AG10803 (cell line): ENCODE data around the gene MAT1A.
A peak's percentile ranks its signal among the peaks of the same experiment; 100 is the strongest.
"Not testable (repeated sequence)": the region's sequence is repeated elsewhere in the genome, so short reads cannot be mapped to it uniquely, and the experiment has no call there.

Source experiments
- DNase-seq: peaks from one replicate; pipeline ENCODE4 v3.0.0; 2010; ENCODE audit warnings: low read depth
- H3K4me3 ChIP-seq: 2 replicates; pipeline ENCODE4 v1.5.1; 2011; ENCODE audit warnings: mild to moderate bottlenecking, low read length, control low read depth
- TF ChIP-seq, protein P1 (sequence below): conservative IDR thresholded peaks from 2 replicates; pipeline ENCODE4 v1.5.1; 2011; ENCODE audit warnings: mild to moderate bottlenecking, low read length, control low read depth, inconsistent platforms

MAT1A gene

DNA sequence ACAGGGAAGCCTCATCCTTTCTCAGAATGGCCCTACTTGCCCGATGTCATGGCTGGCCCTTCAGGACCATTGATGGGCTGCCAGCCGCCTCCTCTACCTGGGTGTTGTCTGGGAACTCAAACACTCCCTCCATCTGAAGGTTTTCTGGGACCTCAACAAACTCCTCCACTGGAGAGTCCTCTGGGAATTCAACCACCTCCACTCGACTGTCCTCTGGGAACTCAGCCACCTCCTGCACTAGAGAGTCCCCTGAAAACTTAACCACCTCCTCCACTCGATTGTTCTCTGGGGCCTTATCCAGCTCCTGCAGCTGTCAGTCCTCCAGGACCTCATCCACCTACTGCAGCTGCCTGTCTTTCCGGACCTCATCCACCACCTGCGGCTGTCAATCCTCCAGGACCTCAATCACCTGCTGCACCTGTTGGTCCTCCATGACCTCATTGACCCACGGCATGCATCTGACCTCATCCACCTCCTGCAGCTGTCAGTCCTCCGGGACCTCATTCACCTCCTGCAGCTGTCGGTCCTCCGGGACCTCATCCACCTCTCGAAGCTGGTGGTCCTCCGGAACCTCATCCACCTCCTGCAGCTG, 37.1 kb downstream of the MAT1A start:
- H3K4me3 ChIP-seq, result no peak overlapping the region
- no peak for DNase-seq
- TF ChIP-seq, protein P1, sequence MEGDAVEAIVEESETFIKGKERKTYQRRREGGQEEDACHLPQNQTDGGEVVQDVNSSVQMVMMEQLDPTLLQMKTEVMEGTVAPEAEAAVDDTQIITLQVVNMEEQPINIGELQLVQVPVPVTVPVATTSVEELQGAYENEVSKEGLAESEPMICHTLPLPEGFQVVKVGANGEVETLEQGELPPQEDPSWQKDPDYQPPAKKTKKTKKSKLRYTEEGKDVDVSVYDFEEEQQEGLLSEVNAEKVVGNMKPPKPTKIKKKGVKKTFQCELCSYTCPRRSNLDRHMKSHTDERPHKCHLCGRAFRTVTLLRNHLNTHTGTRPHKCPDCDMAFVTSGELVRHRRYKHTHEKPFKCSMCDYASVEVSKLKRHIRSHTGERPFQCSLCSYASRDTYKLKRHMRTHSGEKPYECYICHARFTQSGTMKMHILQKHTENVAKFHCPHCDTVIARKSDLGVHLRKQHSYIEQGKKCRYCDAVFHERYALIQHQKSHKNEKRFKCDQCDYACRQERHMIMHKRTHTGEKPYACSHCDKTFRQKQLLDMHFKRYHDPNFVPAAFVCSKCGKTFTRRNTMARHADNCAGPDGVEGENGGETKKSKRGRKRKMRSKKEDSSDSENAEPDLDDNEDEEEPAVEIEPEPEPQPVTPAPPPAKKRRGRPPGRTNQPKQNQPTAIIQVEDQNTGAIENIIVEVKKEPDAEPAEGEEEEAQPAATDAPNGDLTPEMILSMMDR, result no peak

DNA sequence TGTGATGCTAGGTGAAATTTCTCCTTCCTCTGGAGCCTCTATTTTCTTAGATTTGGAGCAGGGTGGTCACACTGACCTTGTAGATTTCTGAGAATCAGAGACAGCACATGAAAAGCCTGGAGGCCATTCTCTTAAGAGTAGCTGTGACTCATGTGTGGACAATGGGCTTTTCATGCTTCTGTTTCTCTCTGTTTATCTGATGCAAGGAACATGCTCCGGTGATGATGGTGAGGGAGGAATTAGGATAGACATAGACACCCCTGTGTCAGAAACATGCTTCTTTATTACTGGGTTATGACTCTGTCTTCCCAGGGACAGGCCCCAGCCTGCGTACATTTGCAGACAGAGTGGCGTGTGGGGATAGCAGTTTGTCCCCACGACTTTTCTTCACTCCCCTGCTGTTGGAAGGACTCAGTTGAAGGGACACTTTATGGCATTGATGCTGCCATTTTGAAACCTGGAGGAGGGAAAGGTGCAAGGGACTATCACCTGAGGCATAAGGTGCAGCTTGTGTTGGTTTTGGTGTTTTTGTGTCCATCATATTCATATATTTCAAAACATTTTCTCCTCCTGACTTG, 37.7 kb downstream of the MAT1A start:
- DNase-seq, H3K4me3 ChIP-seq: not testable (repeated sequence)

DNA sequence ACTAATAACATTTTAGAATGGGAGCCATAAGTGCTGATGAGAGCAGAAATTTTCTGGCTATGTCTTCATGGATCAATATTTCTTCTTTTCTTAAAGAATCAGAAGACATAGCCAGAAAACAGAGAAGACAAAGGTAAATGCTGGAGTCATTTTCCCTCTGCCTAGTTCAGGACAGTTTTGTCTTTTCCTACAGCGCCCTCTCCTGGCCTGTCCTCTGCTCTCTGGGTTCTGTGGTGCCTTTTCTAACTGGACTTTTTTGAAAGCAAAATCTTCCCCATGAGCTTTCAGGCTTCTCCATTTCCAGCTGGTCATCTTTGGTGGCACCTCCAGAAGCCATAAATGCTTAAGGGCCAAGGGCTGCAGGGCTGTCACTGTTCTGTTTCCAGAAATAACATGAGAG, 39.1 kb downstream of the MAT1A start:
- H3K4me3 ChIP-seq, DNase-seq: not testable (repeated sequence)

DNA sequence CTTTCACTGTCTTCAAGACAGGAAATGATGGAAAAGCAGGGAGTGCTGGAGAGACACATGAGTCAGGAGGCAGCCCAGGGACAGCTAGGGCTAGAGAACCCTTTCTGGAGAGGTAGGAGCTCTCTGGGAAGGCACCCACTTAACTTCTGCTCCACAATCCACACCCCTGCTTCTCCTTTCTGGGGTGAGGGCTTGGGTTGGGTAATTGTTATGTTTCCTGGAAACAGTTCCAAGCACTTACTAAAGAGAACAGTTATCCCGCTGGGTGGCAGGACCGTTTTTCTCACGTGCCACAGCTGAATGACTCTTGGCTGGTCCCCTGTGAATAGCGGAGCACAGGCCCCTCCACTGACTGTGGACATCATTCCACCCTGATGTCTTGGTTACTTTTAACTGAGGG, 39.6 kb downstream of the MAT1A start:
- DNase-seq, H3K4me3 ChIP-seq: not testable (repeated sequence)

DNA sequence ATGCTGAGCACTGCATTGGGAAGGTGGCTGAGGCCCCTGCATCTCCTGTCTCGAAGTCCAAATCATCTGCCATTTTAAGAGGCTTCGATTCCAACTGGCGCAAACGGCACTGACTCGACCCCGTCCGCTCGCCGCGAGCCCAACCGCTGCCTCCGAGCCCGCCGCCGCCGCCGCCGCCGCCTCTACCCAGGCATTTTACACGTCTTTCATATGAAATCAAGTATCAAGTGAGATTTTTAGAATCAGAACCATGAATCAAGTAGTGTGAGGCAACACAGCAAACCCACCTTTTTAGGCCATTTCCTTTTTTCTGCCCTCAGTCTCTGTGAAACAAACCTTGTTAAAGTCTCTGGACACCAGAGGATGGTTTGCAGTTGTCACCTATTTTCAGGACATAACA, 41.8 kb downstream of the MAT1A start:
- H3K4me3 ChIP-seq, DNase-seq: not testable (repeated sequence)

DNA sequence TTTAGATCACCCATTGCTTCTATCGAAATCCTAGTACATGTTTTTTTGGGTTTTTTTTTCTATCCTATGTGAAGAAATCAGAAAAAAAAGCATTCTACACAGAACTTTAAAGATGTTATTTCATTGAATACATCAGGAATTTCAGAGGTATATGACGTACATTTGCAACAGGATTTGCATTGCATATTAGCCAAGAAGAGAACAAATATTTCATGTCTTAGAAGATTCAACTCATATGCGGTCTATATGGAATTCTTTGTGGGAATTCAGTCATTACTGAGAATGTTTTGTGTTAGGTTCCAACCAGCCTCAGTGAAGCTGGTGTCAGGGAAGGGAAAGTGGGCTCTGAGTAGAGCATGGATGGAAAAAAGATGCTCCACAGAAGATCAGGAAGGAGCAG, 45.1 kb downstream of the MAT1A start:
- DNase-seq, result peak; percentile 20
- not testable (repeated sequence) for H3K4me3 ChIP-seq

DNA sequence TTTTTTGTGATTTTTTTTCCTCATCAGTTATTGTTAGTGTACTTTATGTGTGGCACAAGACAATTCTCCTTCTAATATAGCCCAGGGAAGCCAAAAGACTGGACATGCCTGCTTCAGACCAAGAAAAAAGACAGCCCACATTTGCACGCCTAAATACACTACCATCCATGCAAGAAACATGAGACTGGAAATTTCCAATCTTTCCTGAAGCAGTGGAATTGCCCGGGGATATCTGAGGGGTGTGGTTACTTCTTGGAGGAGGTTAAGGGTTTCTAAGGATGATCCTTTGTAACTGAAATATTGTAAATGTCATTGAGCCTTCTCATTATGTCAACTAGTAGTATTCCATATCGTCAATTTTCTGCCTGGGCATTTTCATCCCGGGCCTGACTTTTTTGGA, 47.1 kb downstream of the MAT1A start:
- not testable (repeated sequence) for H3K4me3 ChIP-seq, DNase-seq

DNA sequence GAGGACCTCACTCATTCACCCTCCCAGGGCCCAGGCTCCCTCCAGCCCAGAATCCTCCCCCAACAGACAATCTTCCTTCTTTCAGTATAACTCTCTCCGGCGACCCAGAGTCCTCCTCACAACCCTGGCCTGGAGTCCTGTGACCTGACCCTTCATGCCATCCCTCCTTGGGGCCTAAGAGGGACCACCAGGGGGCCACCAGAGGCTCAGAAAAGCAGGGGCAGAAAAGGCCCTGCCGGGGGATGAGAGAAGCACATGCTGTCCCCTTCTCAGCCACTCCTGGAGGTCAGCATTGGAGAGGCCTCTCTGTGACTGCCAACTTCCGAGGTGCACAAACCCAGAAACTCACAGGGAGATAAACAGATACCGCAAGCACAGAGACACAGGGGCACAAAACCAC, 53.0 kb downstream of the MAT1A start:
- DNase-seq, H3K4me3 ChIP-seq: not testable (repeated sequence)

DNA sequence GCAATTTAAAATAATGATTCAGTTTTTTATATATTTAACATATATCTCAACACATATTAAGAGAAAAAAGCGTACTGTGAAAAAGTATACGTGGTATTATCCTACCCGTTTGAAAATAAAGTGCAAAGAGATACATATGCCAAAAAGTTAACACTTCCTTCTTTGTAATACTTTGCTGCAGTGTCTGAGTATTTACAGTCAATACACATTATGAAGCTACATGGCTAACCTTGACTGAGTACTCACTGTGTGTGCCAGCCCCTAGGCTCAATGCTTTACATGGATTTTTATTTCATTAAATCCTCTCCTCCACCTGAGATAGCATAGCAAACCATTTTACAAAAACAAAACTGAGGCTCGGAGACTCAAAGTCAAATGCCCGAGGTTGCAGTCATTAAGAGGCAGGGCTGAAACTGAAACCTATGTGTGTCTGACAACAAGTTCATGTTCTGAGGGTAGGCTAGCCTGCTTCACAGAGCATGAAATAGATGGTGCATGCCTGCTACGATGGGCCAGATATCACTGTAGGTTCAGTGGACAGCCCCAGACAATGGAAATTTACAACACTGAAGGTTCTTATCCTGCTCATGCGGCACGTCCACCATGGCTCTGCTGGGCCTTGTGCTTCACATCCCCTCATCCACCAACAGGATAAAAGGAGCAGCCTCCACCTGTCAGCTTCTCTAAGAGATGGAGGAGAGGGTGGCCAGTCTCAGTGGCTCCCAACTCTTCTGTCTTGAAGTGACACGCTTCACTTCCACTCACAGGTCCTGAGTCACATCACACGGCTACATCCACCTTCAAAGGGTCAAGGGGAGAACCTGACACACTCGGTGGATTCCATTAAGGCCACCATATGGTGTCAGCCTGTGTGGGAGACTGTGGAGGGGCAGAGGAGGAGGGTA, 54.9 kb downstream of the MAT1A start:
- H3K4me3 ChIP-seq, DNase-seq: not testable (repeated sequence)

DNA sequence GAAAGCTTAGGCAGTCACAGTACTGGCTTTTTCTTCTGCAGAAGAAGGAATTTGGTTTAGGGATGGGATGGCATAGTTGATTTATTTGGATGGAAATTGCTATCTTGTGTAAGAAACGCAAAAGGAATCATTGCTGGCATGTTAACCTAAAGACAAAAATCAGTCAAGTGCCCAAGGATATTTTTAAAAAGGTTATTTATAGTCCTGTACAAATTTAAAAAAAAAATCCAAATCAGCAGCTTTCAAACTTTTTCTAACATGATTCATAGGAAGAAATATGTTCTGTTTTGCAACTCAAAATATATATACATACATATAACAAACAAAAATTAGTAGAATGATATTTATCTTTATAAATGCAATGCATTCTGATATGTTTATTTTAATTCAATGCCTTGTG, 55.6 kb downstream of the MAT1A start:
- H3K4me3 ChIP-seq, DNase-seq: not testable (repeated sequence)

DNA sequence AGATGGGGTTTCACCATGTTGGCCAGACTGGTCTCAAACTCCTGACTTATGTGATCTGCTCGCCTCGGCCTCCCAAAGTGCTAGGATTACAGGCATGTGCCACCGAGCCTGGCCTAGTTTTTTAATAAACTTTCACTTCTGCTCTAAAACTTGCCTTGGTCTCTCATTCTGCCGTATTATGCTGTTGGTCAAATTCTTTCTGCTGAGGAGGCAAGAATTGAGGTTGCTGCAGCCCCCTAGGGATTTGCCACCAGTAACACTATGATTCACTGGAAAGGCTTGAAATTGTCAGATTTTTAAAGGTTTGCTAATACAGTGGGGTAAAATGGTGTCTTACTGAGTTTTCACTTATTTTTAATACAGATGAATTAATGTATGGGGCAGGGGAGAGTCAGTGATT, 62.7 kb downstream of the MAT1A start:
- not testable (repeated sequence) for H3K4me3 ChIP-seq
- DNase-seq, result peak; percentile 43

DNA sequence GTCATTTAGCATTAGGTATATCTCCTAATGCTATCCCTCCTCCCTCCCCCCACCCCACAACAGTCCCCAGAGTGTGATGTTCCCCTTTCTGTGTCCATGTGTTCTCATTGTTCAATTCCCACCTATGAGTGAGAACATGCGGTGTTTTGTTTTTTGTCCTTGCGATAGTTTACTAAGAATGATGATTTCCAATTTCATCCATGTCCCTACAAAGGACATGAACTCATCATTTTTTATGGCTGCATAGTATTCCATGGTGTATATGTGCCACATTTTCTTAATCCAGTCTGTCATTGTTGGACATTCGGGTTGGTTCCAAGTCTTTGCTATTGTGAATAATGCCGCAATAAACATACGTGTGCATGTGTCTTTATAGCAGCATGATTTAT, 66.4 kb downstream of the MAT1A start:
- not testable (repeated sequence) for H3K4me3 ChIP-seq, DNase-seq
